DOHH2 (cell line): ENCODE measurements around the gene CD72.
"Not testable (repeated sequence)": the region's sequence is repeated elsewhere in the genome, so short reads cannot be mapped to it uniquely, and the experiment has no call there.

Source experiments
- H3F3A ChIP-seq: fragments of 200-600 bp; sonication (generic), shearing (Covaris generic); 2 replicates; pipeline ENCODE4 v1.6.0; 2016; ENCODE audit warnings: antibody characterized with exemption, mild to moderate bottlenecking; ENCODE audit not compliant: control insufficient read depth, insufficient read depth
- H3K27ac ChIP-seq: fragments of 200-600 bp; sonication (generic); 2 replicates; pipeline ENCODE4 v1.5.1; 2014; ENCODE audit warnings: low read depth, mild to moderate bottlenecking, low read length, moderate library complexity
- H3K27me3 ChIP-seq: fragments of 200-600 bp; sonication (generic); 2 replicates; pipeline ENCODE4 v1.6.1; 2014; ENCODE audit warnings: mild to moderate bottlenecking, low read length, mixed read lengths; ENCODE audit not compliant: control insufficient read depth
- H3K36me3 ChIP-seq: fragments of 200-600 bp; sonication (generic); 2 replicates; pipeline ENCODE4 v1.6.1; 2014; ENCODE audit warnings: mild to moderate bottlenecking, low read length, moderate library complexity, mixed read lengths; ENCODE audit not compliant: control insufficient read depth
- H3K4me1 ChIP-seq: fragments of 200-600 bp; sonication (generic); 2 replicates; pipeline ENCODE4 v1.6.1; 2014; ENCODE audit warnings: mild to moderate bottlenecking, low read length, mixed read lengths; ENCODE audit not compliant: control insufficient read depth
- H3K4me2 ChIP-seq: fragments of 200-600 bp; sonication (generic); 2 replicates; pipeline ENCODE4 v1.6.0; 2014; ENCODE audit warnings: mild to moderate bottlenecking, low read length, moderate library complexity
- H3K4me3 ChIP-seq: fragments of 200-600 bp; sonication (generic); 2 replicates; pipeline ENCODE4 v1.5.1; 2014; ENCODE audit warnings: mild to moderate bottlenecking, low read length, mixed read lengths
- H3K79me2 ChIP-seq: fragments of 200-600 bp; sonication (generic); 2 replicates; pipeline ENCODE4 v1.6.1; 2014; ENCODE audit warnings: mild to moderate bottlenecking, low read length, mixed read lengths; ENCODE audit not compliant: control insufficient read depth
- H3K9me2 ChIP-seq: fragments of 200-600 bp; sonication (generic); replicated peaks from 2 replicates; pipeline ENCODE4 v1.6.1; 2014; ENCODE audit warnings: mild to moderate bottlenecking, low read length, mixed read lengths; ENCODE audit not compliant: control insufficient read depth
- H3K9me3 ChIP-seq: fragments of 200-600 bp; sonication (generic); 2 replicates; pipeline ENCODE4 v1.6.1; 2014; ENCODE audit warnings: antibody characterized with exemption, low read length, mixed read lengths; ENCODE audit not compliant: control insufficient read depth, insufficient read depth
- H4K20me1 ChIP-seq: fragments of 200-600 bp; sonication (generic); 2 replicates; pipeline ENCODE4 v1.6.0; 2014; ENCODE audit warnings: low read depth, mild to moderate bottlenecking, antibody characterized with exemption, low read length, moderate library complexity; ENCODE audit not compliant: control insufficient read depth, insufficient read depth
- EZH2phosphoT487 ChIP-seq: fragments of 200-600 bp; sonication (generic); IDR thresholded peaks from 2 replicates; pipeline ENCODE4 v1.6.1; 2017; ENCODE audit warnings: borderline replicate concordance, mild to moderate bottlenecking, antibody characterized with exemption, low read length, moderate library complexity, mixed read lengths
- TF ChIP-seq, protein P1 (sequence below): fragments of 200-600 bp; sonication (generic); IDR thresholded peaks from one replicate; pipeline ENCODE4 v1.5.1; 2014; ENCODE audit warnings: antibody characterized with exemption, mild to moderate bottlenecking, low read depth, low read length; ENCODE audit not compliant: poor library complexity, severe bottlenecking

CD72 gene

DNA sequence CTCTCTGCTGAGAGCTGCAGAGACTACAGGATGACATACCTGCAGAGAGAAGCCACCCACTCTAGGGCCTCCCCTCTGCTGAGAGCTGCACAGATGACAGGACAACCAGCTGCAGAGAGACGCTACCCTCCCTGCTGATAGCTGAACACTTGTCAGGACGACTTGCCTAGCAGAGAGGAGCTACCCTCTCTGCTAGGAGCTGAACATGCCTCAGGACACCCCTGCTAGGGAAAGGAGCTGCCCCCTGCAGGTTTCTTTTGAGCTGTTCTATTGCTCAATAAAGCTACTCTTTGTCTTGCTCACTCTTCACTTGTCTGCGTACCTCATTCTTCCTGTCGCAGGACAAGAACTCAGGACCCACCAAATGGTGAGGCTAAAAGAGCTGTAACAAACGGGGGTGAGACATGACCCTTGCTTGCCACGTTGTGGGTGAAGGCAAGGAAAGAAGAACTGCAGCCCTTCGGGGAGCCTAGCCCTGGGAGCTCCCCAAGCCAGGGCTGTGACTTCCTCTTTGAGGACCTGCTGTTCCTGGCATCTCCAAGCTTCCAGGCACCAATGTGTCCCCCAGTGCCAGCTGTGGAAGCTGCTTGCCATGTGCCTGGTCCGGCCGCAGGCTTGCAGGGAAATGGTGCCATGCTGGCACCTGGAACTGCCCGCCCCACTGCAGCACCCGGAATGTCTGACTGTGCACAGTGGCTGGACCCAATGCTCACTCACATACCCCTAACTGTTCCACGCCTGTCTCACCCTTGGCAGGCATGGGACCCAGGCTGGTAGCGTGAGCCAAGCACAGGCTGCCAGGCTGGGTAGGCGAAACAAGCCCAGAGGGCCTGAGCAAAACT lies 18.2 kb downstream of the CD72 start:
- peaks cover 6% of the 10 kb centered on the region; the same call in 1 of the 2 replicates for H3K9me3 ChIP-seq
- 0 out of 2 replicates have a peak, but pooled peaks cover 2% of the 10 kb centered on the region for H4K20me1 ChIP-seq
- peaks cover 39% of the 10 kb centered on the region for H3K4me1 ChIP-seq
- no peak for TF ChIP-seq EZH2phosphoT487
- TF ChIP-seq, protein P1, sequence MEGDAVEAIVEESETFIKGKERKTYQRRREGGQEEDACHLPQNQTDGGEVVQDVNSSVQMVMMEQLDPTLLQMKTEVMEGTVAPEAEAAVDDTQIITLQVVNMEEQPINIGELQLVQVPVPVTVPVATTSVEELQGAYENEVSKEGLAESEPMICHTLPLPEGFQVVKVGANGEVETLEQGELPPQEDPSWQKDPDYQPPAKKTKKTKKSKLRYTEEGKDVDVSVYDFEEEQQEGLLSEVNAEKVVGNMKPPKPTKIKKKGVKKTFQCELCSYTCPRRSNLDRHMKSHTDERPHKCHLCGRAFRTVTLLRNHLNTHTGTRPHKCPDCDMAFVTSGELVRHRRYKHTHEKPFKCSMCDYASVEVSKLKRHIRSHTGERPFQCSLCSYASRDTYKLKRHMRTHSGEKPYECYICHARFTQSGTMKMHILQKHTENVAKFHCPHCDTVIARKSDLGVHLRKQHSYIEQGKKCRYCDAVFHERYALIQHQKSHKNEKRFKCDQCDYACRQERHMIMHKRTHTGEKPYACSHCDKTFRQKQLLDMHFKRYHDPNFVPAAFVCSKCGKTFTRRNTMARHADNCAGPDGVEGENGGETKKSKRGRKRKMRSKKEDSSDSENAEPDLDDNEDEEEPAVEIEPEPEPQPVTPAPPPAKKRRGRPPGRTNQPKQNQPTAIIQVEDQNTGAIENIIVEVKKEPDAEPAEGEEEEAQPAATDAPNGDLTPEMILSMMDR: peak; percentile 58
- peak overlapping the region; percentile 51 for H3K4me2 ChIP-seq
- no peak overlapping the region for H3K4me3 ChIP-seq
- no peaks in the 10 kb centered on the region for H3K27me3 ChIP-seq
- H3K9me2 ChIP-seq: no peaks in the 10 kb centered on the region
- 0 out of 2 replicates have a peak, but pooled peaks cover 4% of the 10 kb centered on the region for H3K79me2 ChIP-seq
- H3F3A ChIP-seq: no peaks in the 10 kb centered on the region
- H3K36me3 ChIP-seq: no peaks in the 10 kb centered on the region
- H3K27ac ChIP-seq: 0 out of 2 replicates have a peak overlapping the region, but pooled peaks have one; percentile 17

DNA sequence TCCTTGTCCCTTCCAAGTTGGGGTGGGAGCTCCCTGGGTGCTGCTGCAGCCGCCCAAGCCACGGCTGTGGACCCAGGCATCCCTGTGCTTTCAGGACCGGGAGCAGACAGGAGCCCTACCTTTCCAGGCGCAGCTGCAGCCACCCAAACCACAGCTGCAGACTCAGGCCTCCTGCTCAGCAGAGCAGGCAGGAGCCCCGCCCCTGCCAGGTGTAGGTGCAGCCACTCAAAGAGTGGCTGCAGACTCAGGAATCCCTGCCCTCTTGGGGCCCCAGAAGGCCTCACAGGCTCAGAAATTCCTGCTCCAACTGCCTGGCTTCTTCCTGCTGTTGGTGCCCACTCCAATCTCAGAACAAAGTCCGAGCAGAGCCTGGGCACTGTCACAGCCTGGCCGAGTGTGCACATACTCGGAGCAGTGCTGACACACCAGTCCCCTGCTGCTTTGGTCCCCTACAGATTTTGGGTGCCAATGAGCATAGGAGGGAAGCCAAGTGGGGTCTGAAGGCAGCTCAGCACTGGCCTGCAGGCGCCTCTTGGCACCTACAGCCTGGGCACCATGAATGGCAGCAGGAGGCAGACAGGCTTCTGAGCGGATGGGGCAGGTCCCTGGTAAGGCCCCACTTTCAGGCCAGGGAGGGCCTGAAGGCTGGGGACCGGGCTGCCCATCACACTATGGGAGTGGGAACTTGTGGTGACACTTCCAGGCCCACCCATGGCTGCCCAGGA lies 19.2 kb downstream of the CD72 start:
- H3K27ac ChIP-seq: 0 out of 2 replicates have a peak overlapping the region, but pooled peaks have one; percentile 17
- H3K36me3 ChIP-seq: no peaks in the 10 kb centered on the region
- H3K9me3 ChIP-seq: peaks cover 6% of the 10 kb centered on the region; the same call in 1 of the 2 replicates
- H3K4me2 ChIP-seq: peak overlapping the region; percentile 51
- H3K4me1 ChIP-seq: peaks cover 34% of the 10 kb centered on the region
- no peaks in the 10 kb centered on the region for H3K27me3 ChIP-seq
- no peaks in the 10 kb centered on the region for H3F3A ChIP-seq
- H3K4me3 ChIP-seq: peak overlapping the region; percentile 37
- TF ChIP-seq, protein P1: no peak
- TF ChIP-seq EZH2phosphoT487: no peak
- 0 out of 2 replicates have a peak, but pooled peaks cover 2% of the 10 kb centered on the region for H4K20me1 ChIP-seq
- H3K79me2 ChIP-seq: 0 out of 2 replicates have a peak, but pooled peaks cover 4% of the 10 kb centered on the region
- H3K9me2 ChIP-seq: no peaks in the 10 kb centered on the region

DNA sequence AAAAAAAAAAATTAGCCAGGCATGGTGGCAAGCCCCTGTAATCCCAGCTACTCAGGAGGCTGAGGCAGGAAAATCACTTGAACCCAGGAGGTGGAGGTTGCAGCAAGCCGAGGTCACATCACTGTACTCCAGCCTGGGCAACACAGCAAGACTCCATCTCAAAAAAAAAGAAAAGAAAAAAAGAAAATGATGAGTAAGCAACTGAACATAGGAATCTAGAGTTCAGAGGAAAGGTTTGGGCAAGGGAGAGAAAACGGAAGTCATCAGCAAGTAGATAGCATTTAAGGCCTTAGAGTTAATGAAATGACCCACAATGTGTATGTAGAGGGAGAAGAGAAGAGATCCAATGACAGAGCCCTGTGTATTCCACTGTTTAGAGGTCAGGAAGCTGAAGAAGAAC lies 21.3 kb downstream of the CD72 start:
- H3K27me3 ChIP-seq, H3K9me3 ChIP-seq, H3K4me2 ChIP-seq, H3K4me3 ChIP-seq, H3K27ac ChIP-seq, H3K9me2 ChIP-seq, H3F3A ChIP-seq, H3K36me3 ChIP-seq, H3K79me2 ChIP-seq, H4K20me1 ChIP-seq: not testable (repeated sequence)
- peaks cover 23% of the 10 kb centered on the region for H3K4me1 ChIP-seq
